ENCODE results near the gene GPC5.
A peak's percentile ranks its signal among the peaks of the same experiment; 100 is the strongest.

Gene GPC5

DNA sequence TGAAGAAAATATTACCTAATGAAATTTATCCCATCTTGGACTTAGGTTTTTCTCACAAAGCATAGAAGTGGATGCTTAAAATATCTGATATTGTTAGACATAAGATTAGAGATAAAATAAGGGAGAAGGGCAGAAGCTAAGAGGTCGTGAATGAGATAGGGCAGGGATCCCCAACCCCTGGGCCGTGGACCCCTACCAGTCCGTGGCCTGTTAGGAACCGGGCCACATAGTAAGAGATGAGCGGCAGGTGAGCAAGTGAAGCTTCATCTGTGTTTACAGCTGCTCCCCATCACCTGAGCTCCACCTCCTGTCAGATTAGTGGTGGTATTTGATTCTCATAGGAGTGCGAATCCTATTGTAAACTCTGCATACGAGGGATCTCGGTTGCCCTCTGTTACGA lies 202.9 kb downstream of the GPC5 start:
- peak; percentile 4 for DNase-seq

DNA sequence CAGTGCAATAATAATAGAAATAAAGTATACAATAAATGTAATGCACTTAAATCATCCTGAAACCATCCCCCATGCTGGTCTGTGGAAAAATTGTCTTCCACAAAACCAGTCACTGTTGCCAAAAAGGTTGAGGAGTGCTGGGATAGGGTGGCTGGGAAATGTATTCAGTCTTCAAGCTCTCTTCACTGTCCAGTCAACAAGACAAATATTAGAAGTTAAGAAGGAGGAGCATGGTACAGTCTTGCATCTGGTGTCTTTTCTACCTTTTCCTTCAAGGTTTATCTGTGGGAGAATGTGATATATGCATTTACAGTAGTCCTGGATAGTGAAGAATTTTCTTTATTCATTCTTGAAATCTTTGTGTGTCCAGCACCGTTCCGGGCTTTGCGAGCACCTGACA lies 203.4 kb downstream of the GPC5 start:
- no peak for DNase-seq

- no peak for DNase-seq
Measured at GRCh38 chr13:91609353-91609752, 210.9 kb downstream of the GPC5 start.

GRCh38 chr13:91618315-91618714 lies 219.9 kb downstream of the GPC5 start:
- DNase-seq = no peak

GRCh38 chr13:91620670-91621141 lies 222.3 kb downstream of the GPC5 start:
- DNase-seq = no peak

GRCh38 chr13:91621161-91621560 lies 222.7 kb downstream of the GPC5 start:
- DNase-seq = no peak

GRCh38 chr13:91621963-91622362 lies 223.5 kb downstream of the GPC5 start:
- no peak for DNase-seq

DNA sequence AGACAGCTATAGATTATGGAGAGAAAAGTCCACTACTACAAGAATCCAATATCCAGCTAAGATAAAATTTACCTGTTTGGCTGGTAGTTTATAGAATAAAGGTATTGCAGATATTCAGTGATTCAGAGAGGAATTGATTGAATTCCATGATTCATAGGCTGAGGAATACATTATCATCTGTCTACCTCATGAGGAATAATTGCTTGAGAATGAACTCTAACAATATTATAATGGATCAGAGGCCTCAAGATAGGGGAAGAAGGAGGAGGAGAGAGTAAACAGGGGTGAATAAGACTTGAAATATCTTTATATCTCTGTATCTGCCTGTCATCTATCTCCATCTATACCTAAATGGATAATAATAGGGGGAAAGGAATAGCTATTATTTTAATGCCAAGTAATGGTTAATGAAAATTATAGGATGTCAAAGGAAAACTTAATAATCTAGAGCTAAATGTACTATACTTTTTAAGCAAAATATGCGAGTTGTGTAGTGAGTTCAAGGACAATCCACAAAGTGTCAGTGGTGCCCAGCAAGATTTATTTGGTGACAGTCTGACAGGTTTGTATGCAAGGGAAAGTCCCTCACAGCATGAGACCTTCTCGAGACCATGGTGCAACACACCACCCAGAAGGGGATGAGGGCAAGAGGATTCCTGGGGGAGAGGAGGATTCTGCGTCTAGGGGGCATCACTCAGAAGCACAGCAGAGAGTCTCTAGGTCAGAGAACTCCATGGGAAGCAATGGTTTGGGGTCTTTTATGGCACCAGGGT lies 224.5 kb downstream of the GPC5 start:
- DNase-seq = no peak

GRCh38 chr13:91627952-91628739 lies 229.7 kb downstream of the GPC5 start:
- no peak for DNase-seq

DNA sequence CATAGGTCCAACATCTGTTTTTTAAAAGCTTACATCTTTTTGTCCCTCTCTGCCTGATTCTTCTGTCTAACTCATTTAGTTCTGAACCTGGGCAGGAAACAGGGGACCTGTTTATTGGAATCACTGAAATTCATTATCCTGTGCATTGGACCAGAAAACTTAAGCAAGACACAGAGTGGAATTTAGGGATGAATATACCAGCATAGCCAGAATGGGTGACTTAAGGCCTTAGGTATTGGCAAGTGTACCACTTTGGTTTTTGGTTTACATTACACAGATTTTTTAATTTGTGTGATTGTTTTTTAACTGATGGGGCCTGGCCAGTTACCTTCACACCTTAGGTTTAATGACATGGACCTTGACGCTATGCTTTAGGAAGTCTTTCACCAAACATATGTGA lies 232.5 kb downstream of the GPC5 start:
- DNase-seq = no peak

DNA sequence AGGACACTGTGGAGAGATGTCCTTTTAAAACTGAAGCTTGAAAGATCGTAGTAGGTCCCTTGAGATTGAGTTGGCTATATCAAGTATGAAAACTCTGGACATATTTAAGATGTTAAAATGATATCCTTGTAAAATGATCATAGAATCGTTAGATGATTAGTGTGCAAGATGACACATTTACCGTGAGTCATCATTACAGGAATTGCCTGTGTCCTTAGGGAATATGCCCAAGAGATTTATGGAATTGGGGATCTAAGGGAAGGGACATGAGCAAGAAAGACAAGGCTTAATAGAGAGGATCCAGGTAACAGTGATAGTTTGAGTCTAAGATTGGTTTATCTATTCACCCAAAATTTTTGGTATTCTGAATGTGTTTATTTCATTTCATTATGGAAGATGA lies 233.7 kb downstream of the GPC5 start:
- DNase-seq = no peak

DNA sequence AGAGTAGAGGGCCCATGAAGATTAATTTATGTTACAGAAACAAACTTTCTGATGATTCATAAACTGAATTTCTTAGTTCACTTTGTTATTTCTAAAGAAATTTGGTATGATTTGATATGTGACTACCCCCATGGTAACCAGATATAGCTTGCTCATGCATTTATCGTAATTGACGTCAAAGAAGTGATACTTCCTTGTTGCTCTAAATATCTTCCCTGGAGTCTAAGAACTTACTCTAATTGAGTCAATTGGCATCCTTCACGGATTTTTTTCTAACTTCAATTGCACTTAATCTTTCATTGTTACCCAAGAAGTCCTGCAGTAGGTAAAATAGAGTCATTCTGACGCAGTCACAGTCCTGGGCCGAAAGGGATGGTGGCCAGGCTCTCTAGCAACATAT lies 240.9 kb downstream of the GPC5 start:
- DNase-seq = no peak

- DNase-seq = no peak
Measured at GRCh38 chr13:91643394-91643793, 245.0 kb downstream of the GPC5 start.

DNA sequence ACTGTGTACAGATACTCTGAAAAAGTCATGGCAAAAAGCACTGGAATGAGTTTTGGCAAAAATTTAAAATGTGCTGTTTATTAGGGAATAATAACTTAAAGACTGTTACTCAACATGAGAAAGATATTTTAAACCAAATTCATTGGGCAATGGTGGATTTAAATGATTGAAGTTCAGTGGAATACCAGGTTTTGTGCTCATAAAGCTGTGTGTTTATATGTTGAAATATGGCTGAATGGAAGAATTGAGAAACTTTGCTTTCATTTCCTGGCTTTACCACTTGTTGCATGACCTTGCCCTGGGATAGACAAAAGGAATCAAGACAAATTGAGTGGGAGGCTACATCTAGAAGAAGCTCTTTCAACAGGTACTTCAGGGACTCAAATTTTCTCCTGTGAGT lies 246.4 kb downstream of the GPC5 start:
- DNase-seq = no peak

- DNase-seq = peak; percentile 53
Measured at GRCh38 chr13:91647361-91647990, 249.1 kb downstream of the GPC5 start.

DNA sequence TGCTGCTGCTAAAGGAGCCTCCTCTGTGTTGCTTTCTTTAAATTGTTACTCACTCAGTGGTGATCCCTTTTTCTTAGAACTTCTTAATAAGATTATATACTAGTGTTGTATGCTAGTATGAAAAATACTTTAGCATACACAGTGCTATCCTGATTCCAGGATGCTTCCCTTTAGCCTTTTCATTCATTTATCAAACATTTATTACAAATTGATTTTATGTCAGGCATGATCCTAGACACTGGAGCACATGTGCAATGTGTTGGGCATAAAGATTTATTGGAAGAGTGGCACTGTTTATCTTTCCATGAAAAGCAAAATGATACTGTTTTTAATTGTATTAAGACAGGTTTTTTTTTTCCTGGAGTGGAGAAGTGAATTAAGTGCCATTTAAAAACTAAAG lies 249.6 kb downstream of the GPC5 start:
- no peak for DNase-seq

GRCh38 chr13:91649456-91649855 lies 251.0 kb downstream of the GPC5 start:
- no peak for DNase-seq

DNA sequence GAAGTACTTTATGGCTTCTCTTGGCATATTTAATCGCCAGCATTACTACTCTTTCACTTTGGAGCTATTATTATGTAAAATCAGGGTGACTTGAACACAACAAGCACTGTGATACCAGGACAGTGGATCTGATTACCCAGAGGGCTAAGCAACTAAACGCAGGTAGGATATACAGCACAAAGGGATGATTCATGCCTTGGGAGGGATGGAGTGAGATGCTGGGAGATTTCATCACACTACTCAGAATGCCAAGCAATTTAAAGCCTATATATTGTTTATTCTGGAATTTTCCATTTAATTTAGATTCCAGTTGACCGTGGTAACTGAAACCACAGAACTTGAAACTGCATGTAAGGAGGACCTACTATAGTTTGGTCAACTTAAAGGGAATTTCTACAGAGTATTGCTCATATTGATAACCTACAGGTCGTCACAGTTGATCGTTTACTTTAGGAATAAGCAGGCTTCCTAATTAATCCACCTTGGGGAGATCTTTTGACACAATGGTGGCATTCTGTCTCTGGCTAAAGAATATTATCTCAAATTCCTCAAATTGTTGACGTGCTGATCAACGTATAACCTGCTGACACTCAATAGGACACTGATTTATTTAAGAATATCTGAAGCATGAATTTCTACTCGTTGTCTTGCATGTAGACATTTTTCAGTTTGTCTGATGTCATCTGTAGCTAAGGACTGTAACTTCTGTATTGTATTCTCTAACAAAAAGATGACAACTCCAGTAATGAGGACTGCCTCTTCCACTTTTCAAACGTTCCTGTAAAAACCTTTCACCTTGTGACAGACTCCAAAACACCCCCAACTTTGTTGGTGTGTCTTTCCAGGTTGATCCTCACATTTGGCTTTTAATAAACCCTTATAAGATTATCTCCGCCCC lies 254.2 kb downstream of the GPC5 start:
- DNase-seq = no peak

DNA sequence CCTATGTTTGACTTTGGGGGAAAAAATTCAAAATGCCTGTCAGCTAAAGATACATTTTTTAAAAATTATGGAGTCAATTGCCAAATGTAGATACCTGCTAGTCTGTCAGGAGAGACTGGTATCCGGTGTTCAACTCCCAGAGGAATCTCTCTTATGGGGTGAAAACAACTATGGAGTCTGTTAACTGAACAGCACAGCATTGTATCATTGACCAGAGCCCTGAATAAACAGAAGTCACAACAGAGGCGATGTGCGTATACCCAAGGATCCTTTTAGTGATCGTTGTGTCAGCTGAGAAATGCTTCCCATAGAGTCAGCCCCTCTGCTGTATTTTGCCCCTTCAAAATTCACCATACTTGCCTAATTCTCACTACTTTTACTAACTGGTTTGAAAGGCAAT lies 257.3 kb downstream of the GPC5 start:
- no peak for DNase-seq

- no peak for DNase-seq
Measured at GRCh38 chr13:91657283-91657682, 258.9 kb downstream of the GPC5 start.

DNA sequence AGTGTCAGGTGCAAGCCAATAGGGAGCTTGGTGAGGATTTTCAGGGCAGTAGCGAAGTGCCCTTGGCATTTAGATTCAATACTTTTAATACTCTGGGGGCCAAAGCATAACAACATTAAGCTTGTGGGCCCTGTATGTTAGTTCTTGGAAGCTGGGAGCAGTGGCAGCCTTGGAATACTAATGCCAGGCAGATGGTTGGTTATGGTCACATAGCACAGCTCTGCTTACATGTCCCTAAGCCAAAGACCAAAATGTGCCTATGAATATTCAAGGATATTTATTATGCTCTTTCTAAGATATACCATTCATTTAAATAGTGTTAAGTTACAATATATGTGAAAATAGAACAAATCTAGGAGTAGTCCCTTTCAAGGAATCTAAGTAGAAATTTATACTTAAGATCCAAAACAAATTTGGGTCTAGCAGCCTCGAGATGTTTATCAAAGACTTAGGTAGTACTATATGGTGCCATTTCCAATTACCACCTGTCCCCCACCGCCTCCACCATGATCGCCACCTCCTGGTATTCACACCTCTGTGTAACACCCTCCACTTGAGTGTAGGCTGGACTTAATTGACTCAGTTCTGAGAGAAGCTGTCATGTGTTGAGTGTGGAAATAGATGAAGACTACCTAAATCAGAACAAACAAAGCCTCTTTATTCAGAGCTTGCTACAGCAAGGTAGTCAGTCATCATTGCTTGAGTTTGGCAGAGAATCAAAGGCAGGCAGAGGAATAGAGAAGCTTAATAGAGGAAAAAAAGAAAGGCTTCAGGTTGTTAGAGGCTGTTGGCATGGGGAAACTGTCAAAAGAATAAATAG lies 261.0 kb downstream of the GPC5 start:
- no peak for DNase-seq

DNA sequence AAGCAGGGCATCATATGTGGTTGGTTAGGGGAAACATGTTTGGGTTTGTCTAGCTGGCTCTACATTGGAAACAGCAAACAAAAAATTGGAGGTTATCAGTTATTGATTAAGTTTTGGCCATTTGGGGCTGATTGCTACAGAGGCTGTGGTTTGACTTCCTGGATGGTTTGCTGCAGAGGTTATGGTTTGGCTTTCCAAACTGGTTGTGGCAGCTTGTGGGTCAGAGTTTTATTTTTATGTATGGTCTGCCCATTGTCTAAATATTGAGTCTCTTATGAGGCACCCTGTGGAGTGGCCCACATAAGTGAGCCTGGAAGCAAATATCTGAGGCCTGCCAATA lies 261.6 kb downstream of the GPC5 start:
- DNase-seq = no peak

Data from NCI-H69 (cell line).